NCI-H128 (cell line): ENCODE results near the gene RNF217.
"Not testable (repeated sequence)": the region's sequence is repeated elsewhere in the genome, so short reads cannot be mapped to it uniquely, and the experiment has no call there.

Experiments used
- DNase-seq: peaks from one replicate; lab custom pipeline; 2025; ENCODE audit not compliant: unreplicated experiment; lab: John Stamatoyannopoulos, UW

Gene RNF217, protein sequence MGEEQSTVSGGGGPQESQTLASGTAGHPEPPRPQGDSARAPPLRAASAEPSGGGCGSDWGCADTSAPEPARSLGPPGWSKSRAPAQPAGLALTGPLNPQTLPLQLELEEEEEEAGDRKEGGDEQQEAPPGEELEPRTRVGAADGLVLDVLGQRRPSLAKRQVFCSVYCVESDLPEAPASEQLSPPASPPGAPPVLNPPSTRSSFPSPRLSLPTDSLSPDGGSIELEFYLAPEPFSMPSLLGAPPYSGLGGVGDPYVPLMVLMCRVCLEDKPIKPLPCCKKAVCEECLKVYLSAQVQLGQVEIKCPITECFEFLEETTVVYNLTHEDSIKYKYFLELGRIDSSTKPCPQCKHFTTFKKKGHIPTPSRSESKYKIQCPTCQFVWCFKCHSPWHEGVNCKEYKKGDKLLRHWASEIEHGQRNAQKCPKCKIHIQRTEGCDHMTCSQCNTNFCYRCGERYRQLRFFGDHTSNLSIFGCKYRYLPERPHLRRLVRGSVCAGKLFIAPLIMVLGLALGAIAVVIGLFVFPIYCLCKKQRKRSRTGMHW

DNA sequence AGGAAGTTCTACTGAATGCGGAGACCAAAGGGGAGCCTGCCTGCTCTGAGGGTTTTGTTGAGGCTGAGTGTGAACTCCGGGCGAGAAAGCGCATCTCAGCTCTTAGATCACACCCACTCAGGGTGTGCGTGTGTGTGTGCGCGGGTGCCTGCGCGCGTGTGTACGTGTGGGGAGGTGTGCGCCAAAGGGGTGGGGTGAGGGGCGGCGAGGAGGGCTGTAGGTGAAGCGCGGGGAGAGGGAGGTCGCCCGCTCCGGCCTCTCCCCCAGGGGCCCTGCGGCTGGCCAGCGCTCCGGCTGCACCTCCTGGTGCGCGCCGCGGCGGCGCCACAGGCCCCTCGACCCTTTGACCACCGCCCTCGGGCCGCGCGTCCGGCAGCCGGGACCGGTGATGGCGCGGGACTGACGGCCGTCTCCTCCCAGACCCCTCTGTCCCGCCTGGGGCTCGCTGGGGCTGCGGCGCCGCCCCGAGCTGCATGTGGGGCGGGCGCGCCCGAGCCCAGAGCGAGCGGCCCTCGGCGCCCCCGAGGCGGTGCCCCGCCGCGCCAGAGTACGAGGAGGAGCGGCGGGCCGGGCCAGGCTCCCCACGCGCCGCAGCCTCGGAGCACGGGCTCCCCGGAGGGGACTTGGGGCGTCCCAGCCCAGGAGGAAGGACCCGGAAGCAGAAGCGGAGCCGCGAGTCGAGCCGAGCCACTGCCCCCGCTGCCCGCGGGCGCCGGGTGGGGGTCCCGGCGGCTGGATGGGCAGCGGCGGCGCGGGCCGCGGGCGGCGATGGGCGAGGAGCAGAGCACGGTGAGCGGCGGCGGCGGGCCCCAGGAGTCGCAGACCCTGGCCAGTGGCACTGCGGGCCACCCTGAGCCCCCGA, at the start of gene RNF217:
Gene RNF217 (plus strand): TSS at position 661 of the 862 bp plus-strand sequence. CDS start 108 bp downstream, at position 769.
- no peak for DNase-seq

GRCh38 chr6:124913056-124913455, 49.2 kb upstream of the RNF217 start:
- no peak for DNase-seq

GRCh38 chr6:124917769-124918168, 44.5 kb upstream of the RNF217 start:
- no peak for DNase-seq

DNA sequence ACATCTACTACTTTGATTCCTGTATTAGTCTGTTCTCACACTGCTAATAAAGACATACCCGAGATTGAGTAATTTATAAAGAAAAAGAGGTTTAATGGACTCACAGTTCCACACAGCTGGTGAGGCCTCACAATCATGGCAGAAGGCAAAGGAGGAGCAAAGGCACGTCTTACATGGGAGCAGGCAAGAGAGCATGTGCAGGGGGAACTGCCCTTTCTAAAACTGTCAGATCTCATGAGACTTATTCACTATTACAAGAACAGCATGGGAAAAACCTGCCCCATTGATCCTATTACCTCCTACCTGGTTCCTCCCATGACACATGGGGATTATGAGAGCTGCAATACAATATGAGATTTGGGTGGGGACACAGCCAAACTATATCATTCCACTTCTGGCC, 42.5 kb upstream of the RNF217 start:
- DNase-seq = not testable (repeated sequence)

- no peak for DNase-seq
These were observed 37.9 kb upstream of the RNF217 start for GRCh38 chr6:124924333-124924759.

- no peak for DNase-seq
These were observed 35.8 kb upstream of the RNF217 start for GRCh38 chr6:124926435-124926834.

GRCh38 chr6:124927806-124928205, 34.4 kb upstream of the RNF217 start:
- no peak for DNase-seq

GRCh38 chr6:124928851-124929250, 33.4 kb upstream of the RNF217 start:
- DNase-seq = no peak

- no peak for DNase-seq
These were observed 24.6 kb upstream of the RNF217 start for GRCh38 chr6:124937645-124938044.

- no peak for DNase-seq
These were observed 21.0 kb upstream of the RNF217 start for GRCh38 chr6:124941259-124941658.

DNA sequence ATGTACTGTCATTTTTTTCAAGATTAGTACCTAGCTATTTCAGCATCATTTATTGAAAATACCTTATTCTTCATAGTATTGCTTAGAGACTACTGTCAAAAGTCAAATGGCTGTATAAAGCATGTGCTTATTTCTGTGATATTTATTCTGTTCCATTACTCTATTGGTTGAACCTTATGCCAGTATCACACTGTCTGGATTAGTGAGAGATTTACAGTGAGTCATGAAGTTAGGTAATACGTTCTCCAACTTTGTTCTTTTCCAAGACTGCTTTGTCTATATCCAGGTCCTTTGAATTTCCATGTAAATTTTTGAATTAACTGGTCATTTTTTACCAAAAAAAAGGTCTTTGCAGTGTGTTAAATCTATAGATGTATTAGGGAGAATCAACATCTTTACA, 18.6 kb upstream of the RNF217 start:
- DNase-seq = no peak

DNA sequence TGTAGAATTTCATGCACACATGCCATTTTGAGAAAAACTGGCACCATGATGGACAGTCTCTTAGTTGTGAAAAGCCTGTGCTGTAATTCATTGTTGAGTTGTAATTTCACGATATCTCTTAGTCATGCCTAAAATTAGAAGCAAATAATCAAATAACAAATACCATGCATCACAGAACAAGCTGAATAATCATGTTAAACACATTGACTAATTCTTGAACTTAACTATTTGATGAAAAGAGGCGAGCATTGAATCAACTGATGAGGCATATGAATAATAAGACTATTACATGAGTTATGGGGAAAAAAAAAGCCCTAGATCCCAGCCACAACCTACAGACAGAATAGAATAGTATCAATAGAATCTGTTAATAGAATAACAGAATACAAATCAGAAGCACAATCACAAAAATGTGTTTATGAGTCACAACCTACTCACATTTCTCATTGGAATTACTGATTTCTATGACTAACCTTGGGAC, 14.2 kb upstream of the RNF217 start:
- DNase-seq = no peak

DNA sequence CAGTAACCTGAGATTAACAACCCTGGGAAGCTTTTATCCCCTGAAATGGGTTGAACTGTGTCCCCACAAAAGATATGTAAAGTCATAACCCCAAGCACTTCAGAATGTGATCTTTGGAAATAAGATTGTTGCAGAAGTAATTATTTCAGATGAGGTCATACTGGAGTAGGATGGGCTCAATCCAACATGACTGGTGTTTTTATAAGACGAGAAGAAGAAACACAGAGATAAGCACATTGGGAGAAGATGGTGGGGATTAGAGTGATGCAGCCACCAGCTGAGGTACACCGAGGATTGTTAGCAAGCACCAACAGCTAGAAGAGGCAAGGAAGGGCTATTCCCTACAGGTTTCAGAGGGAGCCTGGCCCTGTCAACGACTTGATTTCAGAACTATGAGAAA, 12.5 kb upstream of the RNF217 start:
- no peak for DNase-seq

DNA sequence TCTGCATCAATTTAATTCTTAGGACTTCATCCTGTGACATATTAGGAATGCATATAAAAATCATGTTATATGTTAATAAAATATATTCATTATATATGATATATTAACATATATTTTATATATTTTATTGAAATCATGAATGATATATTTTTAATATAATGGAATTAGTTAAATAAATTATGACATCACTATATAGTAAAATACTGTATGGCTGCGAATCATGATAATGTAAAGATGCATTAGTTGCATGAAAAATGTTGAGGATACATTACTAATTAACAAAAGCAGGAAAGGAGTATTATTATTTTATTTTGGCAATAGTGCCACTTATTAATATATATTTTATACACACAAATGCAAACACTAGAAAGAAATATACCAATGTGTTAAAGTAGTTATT, 8.4 kb upstream of the RNF217 start:
- DNase-seq = no peak

DNA sequence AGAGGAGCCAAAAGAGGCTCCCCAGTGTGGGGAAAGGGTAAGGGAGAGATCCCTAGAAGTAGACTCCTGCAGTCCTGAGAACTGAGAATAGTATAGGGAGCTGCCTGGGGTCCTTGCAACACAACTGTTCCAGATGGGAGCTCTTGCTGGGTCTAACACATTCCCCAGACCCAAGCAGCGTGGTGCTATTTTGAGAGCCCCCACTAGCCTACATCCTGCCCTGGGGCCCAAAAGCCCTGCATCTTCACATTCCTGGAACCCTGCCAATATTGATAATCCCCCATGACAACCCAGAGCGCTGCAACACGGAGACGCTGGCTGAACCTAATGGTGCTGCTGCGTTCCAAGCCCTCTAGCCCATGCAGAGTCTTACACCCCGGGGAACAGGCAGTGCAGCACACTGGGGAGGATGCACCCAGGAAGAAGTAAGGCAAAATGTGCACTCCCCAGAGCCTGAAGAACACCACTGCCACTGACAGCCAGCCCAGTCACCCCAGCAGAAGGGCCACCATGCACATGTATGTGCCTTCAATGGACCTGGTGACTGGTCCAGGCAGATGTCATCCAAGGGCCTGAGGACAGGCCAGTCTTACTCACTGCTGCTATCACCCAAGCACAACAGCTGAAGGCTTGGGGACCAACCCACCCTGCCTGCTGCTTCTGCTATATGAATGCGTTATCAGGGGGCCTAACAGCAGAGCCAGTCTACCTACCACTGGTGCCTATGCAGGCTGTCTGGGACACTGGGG, 7.0 kb upstream of the RNF217 start:
- DNase-seq = no peak

- no peak for DNase-seq
These were observed 6.2 kb upstream of the RNF217 start for GRCh38 chr6:124956018-124956417.

- no peak for DNase-seq
These were observed 4.1 kb upstream of the RNF217 start for GRCh38 chr6:124958149-124958548.

- no peak for DNase-seq
These were observed 3.4 kb upstream of the RNF217 start for GRCh38 chr6:124958759-124959354.

DNA sequence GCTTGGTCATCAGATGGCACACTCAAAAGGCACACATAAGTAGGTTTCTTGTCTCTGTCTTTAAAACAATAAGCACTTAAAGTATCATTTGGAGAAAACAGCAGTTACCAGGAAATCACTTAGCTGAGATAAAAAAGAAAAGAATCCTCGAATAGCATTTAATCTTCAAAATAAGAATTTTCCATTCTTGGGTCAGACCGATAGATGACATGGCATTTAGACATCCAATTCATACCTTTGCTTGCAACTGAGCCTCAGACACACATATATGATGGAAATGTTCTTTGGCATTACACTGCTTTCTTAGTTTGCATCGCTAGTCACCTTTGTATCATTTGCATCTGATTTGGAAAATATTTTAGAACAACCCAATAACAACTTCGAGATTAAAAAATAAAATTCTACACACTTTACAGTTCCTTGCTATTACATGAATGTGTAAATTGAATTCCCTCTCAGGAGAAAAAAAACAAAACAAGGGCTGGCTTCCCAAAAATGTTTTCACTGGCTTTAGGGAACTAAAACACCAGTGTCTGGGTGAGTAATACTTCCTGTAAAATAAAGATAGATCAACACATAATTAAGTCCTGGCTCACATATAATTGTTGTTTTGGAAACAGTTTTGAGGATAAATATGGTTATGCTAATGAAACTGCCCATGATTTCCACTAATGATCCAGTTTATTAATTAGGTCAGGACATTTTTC, 1.3 kb upstream of the RNF217 start:
- DNase-seq = no peak

DNA sequence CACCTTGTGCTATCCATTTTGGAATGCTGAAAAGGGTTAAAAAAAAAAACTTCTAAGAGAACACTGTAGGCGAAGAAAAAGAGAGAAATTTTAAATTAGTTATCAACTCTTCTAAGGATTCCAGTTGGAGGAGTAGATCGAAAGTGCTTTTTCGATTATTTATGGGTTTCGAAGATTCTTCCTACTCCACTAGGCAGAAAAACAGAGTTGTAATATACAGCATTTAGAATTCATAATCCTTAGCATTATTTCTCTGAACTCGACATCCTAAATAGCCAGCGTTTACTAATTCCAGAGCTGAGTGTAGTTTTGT, 817 bp upstream of the RNF217 start:
- no peak for DNase-seq
